Measurements from ENCODE around the gene PDZRN4. TPM values are rescaled to one million over a fixed set of nuclear protein-coding genes. Genes with fewer than 3 reads are reported as not detected.

The PDZRN4 gene
- polyA plus RNA-seq, 2 of the 4 experiments (the other 2 are of a cell fraction): 0.03 TPM

GRCh38 chr12:41527534-41528116 lies 339.5 kb downstream of the PDZRN4 start:
- H3K9me3 ChIP-seq: no peaks in the 10 kb centered on the region
- ChIA-PET POLR2A (no interaction called here), CTCF (interaction anchor here (0.6 kb wide), 1 partner anchor 21 kb away, joined by 3 read pairs; no protein-coding TSS in a partner anchor)
- H3K27ac ChIP-seq: no peak overlapping the region
- TF ChIP-seq BCL3 (IDR thresholded peaks at IDR 0.05) (no peak), ZSCAN20 (CRISPR knock-in tag; IDR thresholded peaks at IDR 0.05) (no peak), HES2 (IDR thresholded peaks at IDR 0.05) (no peak), POLR2AphosphoS2 (conservative IDR thresholded peaks at IDR 0.05; ENCODE audit: low read length) (no peak), EHF (CRISPR knock-in tag; IDR thresholded peaks at IDR 0.05) (no peak), CEBPB (IDR thresholded peaks at IDR 0.05) (no peak), HOXA7 (CRISPR knock-in tag; IDR thresholded peaks at IDR 0.05) (no peak), CHD2 (IDR thresholded peaks at IDR 0.05; ENCODE audit: low read length, partially characterized antibody) (no peak), CHD4 (IDR thresholded peaks at IDR 0.05; ENCODE audit: borderline replicate concordance) (no peak), E2F6 (IDR thresholded peaks at IDR 0.05; ENCODE audit: borderline replicate concordance, low read depth) (no peak), SMC3 (IDR thresholded peaks at IDR 0.05) (no peak), RNF2 (IDR thresholded peaks at IDR 0.05; ENCODE audit: borderline replicate concordance, low read depth) (no peak), EHMT2 (IDR thresholded peaks at IDR 0.05; ENCODE audit: low read depth) (no peak), TFCP2L1 (CRISPR knock-in tag; IDR thresholded peaks at IDR 0.05) (no peak), JUNB (IDR thresholded peaks at IDR 0.05) (no peak)
- ATAC-seq (no peak), DNase-seq (ENCODE audit: low read depth in 1 of 2, low spot score in 1 of 2) (no peak), FAIRE-seq (no peak)
- WGBS (ENCODE audit: missing lambda C conversion rate): 19% methylated on average over 4 of the region's 4 CpGs
- no peak overlapping the region for H3K4me3 ChIP-seq
- no peak overlapping the region for H3K4me2 ChIP-seq
- H3K4me1 ChIP-seq: no peaks in the 10 kb centered on the region

- TF ChIP-seq ZFP36 (IDR thresholded peaks at IDR 0.05; ENCODE audit: borderline replicate concordance, partially characterized antibody) (no peak), RFX5 (IDR thresholded peaks at IDR 0.05) (no peak), E2F6 (IDR thresholded peaks at IDR 0.05; ENCODE audit: borderline replicate concordance, low read depth) (no peak), FOSL2 (IDR thresholded peaks at IDR 0.05) (no peak), FOSL2 (CRISPR knock-in tag; IDR thresholded peaks at IDR 0.05) (no peak), MAFK (IDR thresholded peaks at IDR 0.05; ENCODE audit: partially characterized antibody) (no peak), SREBF2 (IDR thresholded peaks at IDR 0.05) (no peak), CBX2 (IDR thresholded peaks at IDR 0.05; ENCODE audit: borderline replicate concordance, low read depth) (no peak), HEYL (CRISPR knock-in tag; IDR thresholded peaks at IDR 0.05) (no peak), ZC3H11A (IDR thresholded peaks at IDR 0.05) (no peak), NR3C1 (IDR thresholded peaks at IDR 0.05) (no peak), MAZ (IDR thresholded peaks at IDR 0.05; ENCODE audit: borderline replicate concordance, low read depth, low read length) (no peak), CHD4 (IDR thresholded peaks at IDR 0.05; ENCODE audit: borderline replicate concordance) (no peak), TFCP2L1 (CRISPR knock-in tag; IDR thresholded peaks at IDR 0.05) (no peak), ESRRA (IDR thresholded peaks at IDR 0.05; ENCODE audit: borderline replicate concordance, low read length) (no peak)
Measured at GRCh38 chr12:41528874-41529273, 340.8 kb downstream of the PDZRN4 start.

More at GRCh38 chr12:41528874-41529273, 340.8 kb downstream of the PDZRN4 start:
- Histone ChIP-seq H3K27ac (no peak overlapping the region), H3K4me1 (no peaks in the 10 kb centered on the region), H3K9me3 (no peaks in the 10 kb centered on the region), H3K4me3 (no peak overlapping the region), H3K4me2 (no peak overlapping the region)
- CTCF ChIA-PET: no interaction called here
- FAIRE-seq: no peak
- WGBS (ENCODE audit: missing lambda C conversion rate): 26% methylated on average over 3 of the region's 3 CpGs
- POLR2A ChIA-PET: no interaction called here
- DNase-seq (ENCODE audit: low read depth in 1 of 2, low spot score in 1 of 2): no peak
- ATAC-seq: no peak
